ENCODE results near the gene CAMK1D. TPM values are rescaled to one million over a fixed set of nuclear protein-coding genes. Genes with fewer than 3 reads are reported as not detected.

Gene CAMK1D
- total RNA-seq, 6 experiments from 2014 or later, result 0.34 to 1.4 (median 0.43) TPM

GRCh38 chr10:12614177-12614995 lies 265.0 kb downstream of the CAMK1D start:
- H3K4me1 Mint-ChIP-seq (ENCODE audit: low read depth), result no peaks in the 10 kb centered on the region
- TF ChIP-seq CTCF (IDR thresholded peaks at IDR 0.05), result no peak
- no peak overlapping the region for H3K27ac Mint-ChIP-seq
- H3K4me3 Mint-ChIP-seq, result no peak overlapping the region
- H3K9me3 Mint-ChIP-seq, result peaks cover 5% of the 10 kb centered on the region; the same call in 1 of the 2 replicates
- H3K27me3 Mint-ChIP-seq (ENCODE audit: insufficient read depth), result peaks cover 7% of the 10 kb centered on the region
- H3K36me3 Mint-ChIP-seq (ENCODE audit: low read depth), result no peaks in the 10 kb centered on the region
- DNase-seq, result no peak

GRCh38 chr10:12615296-12616220 lies 266.2 kb downstream of the CAMK1D start:
- no peak for TF ChIP-seq CTCF (IDR thresholded peaks at IDR 0.05)
- H3K4me3 Mint-ChIP-seq, result no peak overlapping the region
- H3K9me3 Mint-ChIP-seq, result no peaks in the 10 kb centered on the region; the same call in 1 of the 2 replicates
- no peak overlapping the region for H3K27ac Mint-ChIP-seq
- peaks cover 2% of the 10 kb centered on the region; the same call in 1 of the 2 replicates for H3K27me3 Mint-ChIP-seq (ENCODE audit: insufficient read depth)
- H3K36me3 Mint-ChIP-seq (ENCODE audit: low read depth), result no peaks in the 10 kb centered on the region
- no peaks in the 10 kb centered on the region for H3K4me1 Mint-ChIP-seq (ENCODE audit: low read depth)
- DNase-seq, result no peak

- no peak for DNase-seq
- no peak for TF ChIP-seq CTCF (IDR thresholded peaks at IDR 0.05)
- Mint-ChIP-seq H3K4me1 (ENCODE audit: low read depth) (no peaks in the 10 kb centered on the region), H3K27ac (no peak overlapping the region), H3K27me3 (ENCODE audit: insufficient read depth) (peaks cover 2% of the 10 kb centered on the region), H3K9me3 (no peaks in the 10 kb centered on the region; the same call in 1 of the 2 replicates), H3K36me3 (ENCODE audit: low read depth) (no peaks in the 10 kb centered on the region), H3K4me3 (no peak overlapping the region)
Observed at GRCh38 chr10:12617191-12618175, 268.1 kb downstream of the CAMK1D start.

- TF ChIP-seq CTCF (IDR thresholded peaks at IDR 0.05), result no peak
- Mint-ChIP-seq H3K27ac (no peak overlapping the region), H3K4me1 (ENCODE audit: low read depth) (no peaks in the 10 kb centered on the region), H3K36me3 (ENCODE audit: low read depth) (no peaks in the 10 kb centered on the region), H3K9me3 (no peaks in the 10 kb centered on the region; the same call in 1 of the 2 replicates), H3K27me3 (ENCODE audit: insufficient read depth) (peaks cover 2% of the 10 kb centered on the region), H3K4me3 (no peak overlapping the region)
- no peak for DNase-seq
Observed at GRCh38 chr10:12622016-12622415, 272.7 kb downstream of the CAMK1D start.

- no peak for TF ChIP-seq CTCF (IDR thresholded peaks at IDR 0.05)
- H3K9me3 Mint-ChIP-seq, result no peaks in the 10 kb centered on the region; the same call in 1 of the 2 replicates
- H3K27ac Mint-ChIP-seq, result no peak overlapping the region
- no peak for DNase-seq
- H3K4me1 Mint-ChIP-seq (ENCODE audit: low read depth), result no peaks in the 10 kb centered on the region
- H3K4me3 Mint-ChIP-seq, result no peak overlapping the region
- peaks cover 2% of the 10 kb centered on the region for H3K27me3 Mint-ChIP-seq (ENCODE audit: insufficient read depth)
- no peaks in the 10 kb centered on the region for H3K36me3 Mint-ChIP-seq (ENCODE audit: low read depth)
Observed at GRCh38 chr10:12622691-12623090, 273.3 kb downstream of the CAMK1D start.
